GM21576 (cell line): ENCODE measurements around the gene RMI1.
"Not testable (repeated sequence)": the region's sequence is repeated elsewhere in the genome, so short reads cannot be mapped to it uniquely, and the experiment has no call there.

Source experiments
- ATAC-seq: cut with Tn5 transposase; IDR thresholded peaks from one replicate; pipeline ENCODE4 v1.9.1; 2021; ENCODE audit warnings: mild to moderate bottlenecking, moderate library complexity; ENCODE audit not compliant: unreplicated experiment

Gene RMI1

DNA sequence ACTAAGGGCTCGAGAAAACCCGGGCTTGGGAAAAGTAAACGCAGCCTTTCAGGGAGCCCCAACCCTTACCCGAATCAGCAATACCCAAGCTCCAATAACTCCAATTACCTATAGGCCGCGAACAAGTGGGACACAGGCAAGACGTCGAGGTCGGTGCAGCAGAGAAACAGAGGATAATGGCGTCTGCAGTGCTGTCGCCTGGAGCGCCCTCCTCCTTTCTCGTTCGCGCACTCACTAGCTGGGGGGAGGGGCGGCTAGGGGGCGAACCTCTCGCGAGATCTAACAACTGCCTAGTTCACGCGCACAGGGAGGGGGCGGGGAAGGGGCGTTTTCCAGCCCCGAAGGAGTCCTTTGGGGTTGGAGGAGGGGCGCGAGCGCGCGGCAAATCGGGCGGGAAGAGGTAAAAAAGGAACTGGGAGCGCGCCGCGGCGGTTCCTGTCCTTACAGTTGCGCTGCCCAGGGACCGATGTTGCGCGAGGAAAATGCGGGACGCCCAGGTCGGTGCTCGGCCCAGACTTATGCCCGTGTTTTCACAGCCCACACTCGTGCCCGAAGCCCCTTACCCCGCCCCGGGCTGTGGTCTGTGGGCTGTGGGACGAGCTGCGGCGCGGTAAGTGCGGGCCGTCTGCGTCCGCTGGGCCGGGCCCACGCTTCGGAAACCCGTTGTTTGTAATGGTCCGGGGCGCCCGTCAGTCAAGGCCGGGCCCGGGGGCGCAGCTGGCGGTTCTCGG is at the start of gene RMI1:
Gene RMI1, plus strand, starts transcription at position 411 of the 731 bp plus-strand sequence. CDS start 20,182 bp downstream, outside the sequence.
- ATAC-seq: peak; percentile 66

DNA sequence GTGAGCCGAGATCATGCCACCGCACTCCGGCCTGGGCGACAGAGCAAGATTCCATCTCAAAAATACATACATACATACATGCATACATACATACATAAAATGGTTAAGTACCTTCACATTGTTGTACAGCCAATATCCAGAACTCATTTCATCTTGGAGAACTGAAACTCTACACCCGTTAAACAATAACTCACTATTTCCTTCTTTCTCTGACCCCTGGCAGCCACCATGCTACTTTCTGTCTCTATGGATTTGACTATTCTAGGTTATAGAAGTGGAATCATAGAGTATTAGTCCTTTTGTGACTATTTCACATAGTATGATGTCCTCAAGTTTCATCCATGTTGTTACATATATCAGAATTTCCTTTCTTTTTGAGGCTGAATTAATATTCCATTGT is 49.7 kb upstream of the RMI1 start:
- ATAC-seq: no peak

GRCh38 chr9:83932011-83932410 is 48.6 kb upstream of the RMI1 start:
- ATAC-seq: no peak

GRCh38 chr9:83932851-83933250 is 47.8 kb upstream of the RMI1 start:
- ATAC-seq: no peak

GRCh38 chr9:83933790-83934189 is 46.8 kb upstream of the RMI1 start:
- ATAC-seq: no peak

DNA sequence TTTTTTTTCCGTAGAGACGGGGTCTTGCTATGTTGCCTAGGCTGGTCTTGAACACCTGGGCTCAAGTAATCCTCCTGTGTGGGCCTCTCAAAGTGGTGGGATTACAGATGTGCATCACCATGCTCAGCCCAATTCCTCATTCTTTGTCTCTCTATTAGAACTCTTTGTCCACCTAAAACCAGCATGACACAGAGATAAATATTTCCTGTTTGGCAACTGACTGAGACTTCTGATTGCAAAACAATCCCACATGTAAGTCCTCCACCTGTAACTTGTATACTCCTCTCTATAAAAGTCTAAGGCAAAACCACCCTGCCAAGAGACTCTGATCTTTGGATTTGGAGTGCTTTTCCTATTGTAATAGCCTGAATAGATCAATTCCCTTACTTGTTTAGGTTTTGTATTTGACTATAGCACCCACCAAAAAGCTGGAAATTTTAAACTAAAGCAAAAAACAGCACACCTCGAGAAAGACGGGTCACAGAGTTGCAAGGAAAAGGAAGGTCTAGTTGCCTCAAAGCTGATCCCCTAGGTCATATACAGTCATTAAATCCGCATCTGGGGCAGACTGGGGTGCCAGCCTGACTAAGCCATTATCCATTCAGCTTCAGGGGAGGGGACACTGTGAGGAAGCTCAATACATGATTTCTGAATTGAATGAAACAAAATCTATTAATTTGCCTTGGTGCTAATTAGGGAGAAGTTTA is 45.9 kb upstream of the RMI1 start:
- ATAC-seq: no peak

- ATAC-seq: no peak
Measured at GRCh38 chr9:83935276-83935935, 45.2 kb upstream of the RMI1 start.

DNA sequence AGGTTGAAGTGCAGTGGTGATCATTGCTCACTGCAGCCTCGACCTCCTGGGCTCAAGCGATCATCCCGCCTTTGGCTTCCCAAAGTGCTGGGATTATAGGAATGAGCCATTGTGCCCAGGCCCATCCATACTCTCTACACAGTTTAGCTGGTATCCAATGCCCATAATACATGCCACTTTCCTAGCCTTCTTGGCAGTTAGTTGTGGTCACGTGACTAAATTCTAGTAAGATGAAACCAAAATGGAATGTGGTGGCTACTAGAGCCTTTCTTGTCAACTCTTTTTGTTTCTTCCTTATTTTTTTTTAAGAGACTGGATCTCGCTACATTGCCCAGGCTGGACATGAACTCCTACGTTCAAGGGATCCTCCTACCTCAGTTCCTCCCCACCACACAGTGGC is 44.1 kb upstream of the RMI1 start:
- no peak for ATAC-seq

- peak; percentile 75 for ATAC-seq
Measured at GRCh38 chr9:83937861-83938455, 42.6 kb upstream of the RMI1 start.

DNA sequence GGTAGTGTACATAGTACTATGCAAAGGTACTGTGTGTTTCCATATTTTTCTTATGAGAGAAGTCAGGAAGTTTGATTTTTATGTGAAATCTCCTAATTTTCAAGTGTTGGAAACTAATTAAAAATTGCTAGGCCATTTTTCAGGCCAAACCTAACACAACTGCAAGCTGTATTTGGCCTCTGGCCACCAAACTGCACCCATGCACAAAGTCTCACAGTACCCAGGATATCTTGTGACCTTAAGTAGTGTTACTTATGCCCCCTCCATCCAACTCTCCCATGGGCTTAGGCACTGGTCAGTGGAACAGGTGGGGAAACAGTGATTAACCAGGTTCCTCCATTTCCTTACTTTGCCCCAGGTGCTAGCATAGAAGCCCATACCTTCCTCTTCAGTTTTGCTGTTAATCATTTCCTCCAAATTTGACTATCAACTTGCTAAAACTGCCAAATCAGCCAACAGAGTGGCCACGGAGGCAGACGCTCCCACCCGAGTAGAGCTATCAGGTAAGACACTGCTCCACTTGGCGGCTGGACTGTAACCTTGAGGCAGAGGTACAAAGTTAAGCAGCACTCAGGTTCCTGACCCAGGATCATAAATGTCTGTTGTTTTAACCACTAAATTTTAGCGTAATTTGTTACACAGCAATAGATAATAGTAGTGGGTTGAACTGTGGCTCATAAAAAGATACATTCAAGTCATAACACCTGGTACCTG is 39.9 kb upstream of the RMI1 start:
- no peak for ATAC-seq

GRCh38 chr9:83948096-83948495 is 32.5 kb upstream of the RMI1 start:
- not testable (repeated sequence) for ATAC-seq

- peak; percentile 50 for ATAC-seq
Measured at GRCh38 chr9:83956086-83956435, 24.5 kb upstream of the RMI1 start.

GRCh38 chr9:83956436-83957247 is 24.0 kb upstream of the RMI1 start:
- peak; percentile 75 for ATAC-seq

- no peak for ATAC-seq
Measured at GRCh38 chr9:83957248-83957513, 23.4 kb upstream of the RMI1 start.

GRCh38 chr9:83959061-83959460 is 21.5 kb upstream of the RMI1 start:
- no peak for ATAC-seq

GRCh38 chr9:83960991-83961390 is 19.6 kb upstream of the RMI1 start:
- ATAC-seq: no peak

- no peak for ATAC-seq
Measured at GRCh38 chr9:83962165-83962564, 18.4 kb upstream of the RMI1 start.

GRCh38 chr9:83964973-83965349 is 15.6 kb upstream of the RMI1 start:
- ATAC-seq: no peak

GRCh38 chr9:83965350-83966208 is 15.0 kb upstream of the RMI1 start:
- no peak for ATAC-seq

- ATAC-seq: no peak
Measured at GRCh38 chr9:83966209-83966582, 14.4 kb upstream of the RMI1 start.
